ENCODE measurements around the gene FES. TPM values are rescaled to one million over a fixed set of nuclear protein-coding genes. Genes with fewer than 3 reads are reported as not detected.
"Not testable (repeated sequence)": the region's sequence is repeated elsewhere in the genome, so short reads cannot be mapped to it uniquely, and the experiment has no call there.

Gene FES
- total RNA-seq, 1 donor: 23.1 TPM

DNA sequence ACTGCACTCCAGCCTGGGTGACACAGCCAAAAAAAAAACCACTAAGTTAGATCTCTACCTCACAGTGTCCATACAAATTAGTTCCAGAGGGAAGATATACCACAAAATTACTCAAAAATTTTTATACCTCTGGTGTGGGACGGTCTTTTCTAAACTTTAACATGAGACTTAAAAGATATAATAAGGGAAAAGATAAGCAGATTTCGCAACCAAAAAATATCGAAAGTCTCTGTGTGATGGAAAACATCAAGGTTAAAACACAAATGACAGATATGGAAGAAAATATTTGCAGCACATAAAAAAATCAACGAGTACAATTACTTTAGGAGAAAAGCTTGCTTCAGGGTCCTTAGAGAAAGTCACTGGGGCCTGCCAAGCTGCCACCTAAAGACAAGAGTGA lies 37.6 kb downstream of the FES start:
- no peak for DNase-seq (ENCODE audit: low read depth)
- H3K4me3 ChIP-seq (ENCODE audit: low read depth, low read length): no peak overlapping the region
- TF ChIP-seq, protein P1, sequence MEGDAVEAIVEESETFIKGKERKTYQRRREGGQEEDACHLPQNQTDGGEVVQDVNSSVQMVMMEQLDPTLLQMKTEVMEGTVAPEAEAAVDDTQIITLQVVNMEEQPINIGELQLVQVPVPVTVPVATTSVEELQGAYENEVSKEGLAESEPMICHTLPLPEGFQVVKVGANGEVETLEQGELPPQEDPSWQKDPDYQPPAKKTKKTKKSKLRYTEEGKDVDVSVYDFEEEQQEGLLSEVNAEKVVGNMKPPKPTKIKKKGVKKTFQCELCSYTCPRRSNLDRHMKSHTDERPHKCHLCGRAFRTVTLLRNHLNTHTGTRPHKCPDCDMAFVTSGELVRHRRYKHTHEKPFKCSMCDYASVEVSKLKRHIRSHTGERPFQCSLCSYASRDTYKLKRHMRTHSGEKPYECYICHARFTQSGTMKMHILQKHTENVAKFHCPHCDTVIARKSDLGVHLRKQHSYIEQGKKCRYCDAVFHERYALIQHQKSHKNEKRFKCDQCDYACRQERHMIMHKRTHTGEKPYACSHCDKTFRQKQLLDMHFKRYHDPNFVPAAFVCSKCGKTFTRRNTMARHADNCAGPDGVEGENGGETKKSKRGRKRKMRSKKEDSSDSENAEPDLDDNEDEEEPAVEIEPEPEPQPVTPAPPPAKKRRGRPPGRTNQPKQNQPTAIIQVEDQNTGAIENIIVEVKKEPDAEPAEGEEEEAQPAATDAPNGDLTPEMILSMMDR (IDR thresholded peaks at IDR 0.05; ENCODE audit: insufficient read depth, low read length): no peak

DNA sequence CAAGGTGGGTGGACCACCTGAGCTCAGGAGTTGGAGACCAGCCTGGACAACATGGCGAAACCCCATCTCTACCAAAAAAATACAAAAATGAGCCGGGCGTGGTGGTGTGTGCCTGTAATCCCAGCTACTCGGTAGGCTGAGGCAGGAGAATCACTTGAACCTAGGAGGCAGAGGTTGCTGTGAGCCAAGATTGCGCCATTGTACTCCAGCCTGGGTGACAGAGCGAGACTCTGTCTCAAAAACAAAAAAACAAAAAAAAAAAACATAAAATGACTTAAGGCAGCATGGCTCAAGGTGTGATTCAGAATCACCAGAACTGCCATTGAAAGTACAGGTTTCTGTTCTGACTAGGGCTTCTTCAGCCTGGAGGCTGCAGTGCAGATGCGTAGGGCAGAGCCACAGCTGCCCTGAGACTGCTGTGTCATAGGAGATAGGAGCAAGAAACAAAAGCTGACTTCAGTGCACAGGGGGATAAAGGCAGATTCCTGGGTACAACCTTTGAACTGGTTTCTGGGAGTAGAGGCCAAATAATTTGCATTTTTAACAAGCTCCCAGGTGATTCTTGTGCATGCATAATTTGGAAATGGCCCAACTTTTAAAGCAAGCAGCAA lies 38.5 kb downstream of the FES start:
- H3K4me3 ChIP-seq (ENCODE audit: low read depth, low read length); DNase-seq (ENCODE audit: low read depth): not testable (repeated sequence)

DNA sequence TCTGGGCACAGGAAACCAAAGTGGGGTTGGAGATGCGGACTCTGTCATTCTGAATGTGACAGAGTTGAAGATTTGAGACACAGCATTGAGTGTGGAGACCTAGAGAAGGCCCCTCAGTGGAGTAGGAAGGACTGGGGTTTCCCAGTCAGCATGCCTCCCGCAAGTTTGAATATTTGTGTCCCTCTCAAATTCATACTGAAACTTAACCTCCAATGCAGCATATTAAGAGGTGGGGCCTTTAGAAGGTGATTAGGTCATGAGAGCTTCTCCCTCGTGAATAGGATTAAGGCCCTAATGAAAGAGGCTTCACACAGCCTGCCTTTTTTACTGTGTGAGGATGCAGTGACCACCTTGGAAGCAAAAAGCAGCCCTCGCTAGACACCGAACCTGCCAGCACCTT lies 40.1 kb downstream of the FES start:
- H3K4me3 ChIP-seq (ENCODE audit: low read depth, low read length): no peak overlapping the region
- TF ChIP-seq, protein P1 (IDR thresholded peaks at IDR 0.05; ENCODE audit: insufficient read depth, low read length): no peak
- DNase-seq (ENCODE audit: low read depth): no peak

DNA sequence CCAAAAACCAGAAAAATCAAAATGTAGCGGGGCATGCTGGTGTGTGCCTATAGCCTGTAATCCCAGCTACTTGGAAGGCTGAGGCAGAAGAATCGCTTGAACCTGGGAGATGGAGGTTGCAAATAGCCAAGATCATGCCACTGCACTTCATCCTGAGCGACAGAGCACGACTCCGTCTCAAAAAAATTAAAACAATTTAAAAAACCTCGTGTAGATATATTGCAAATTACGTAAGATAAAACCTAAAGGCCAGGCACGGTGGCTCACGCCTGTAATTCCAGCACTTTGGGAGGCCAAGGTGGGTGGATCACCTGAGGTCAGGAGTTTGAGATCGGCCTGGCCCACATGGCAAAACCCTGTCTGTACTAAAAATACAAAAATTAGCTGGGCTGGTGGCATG lies 42.5 kb downstream of the FES start:
- not testable (repeated sequence) for H3K4me3 ChIP-seq (ENCODE audit: low read depth, low read length); DNase-seq (ENCODE audit: low read depth)

DNA sequence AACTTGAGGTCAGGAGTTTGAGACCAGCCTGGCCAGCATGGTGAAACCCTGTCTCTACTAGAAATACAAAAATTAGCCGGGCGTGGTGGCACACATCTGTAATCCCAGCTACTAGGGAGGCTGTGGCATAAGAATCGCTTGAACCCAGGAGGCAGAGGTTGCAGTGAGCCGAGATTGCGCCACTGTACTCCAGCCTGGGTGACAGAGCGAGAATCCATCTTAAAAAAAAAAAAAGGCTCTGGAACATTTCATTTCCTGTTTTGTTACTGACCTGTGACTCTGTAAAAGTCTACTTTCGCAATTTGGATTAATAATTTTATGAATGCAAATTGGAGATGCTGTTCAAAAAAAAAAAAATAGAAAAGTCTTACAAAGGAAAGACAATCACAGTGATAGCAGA lies 43.8 kb downstream of the FES start:
- not testable (repeated sequence) for DNase-seq (ENCODE audit: low read depth)

DNA sequence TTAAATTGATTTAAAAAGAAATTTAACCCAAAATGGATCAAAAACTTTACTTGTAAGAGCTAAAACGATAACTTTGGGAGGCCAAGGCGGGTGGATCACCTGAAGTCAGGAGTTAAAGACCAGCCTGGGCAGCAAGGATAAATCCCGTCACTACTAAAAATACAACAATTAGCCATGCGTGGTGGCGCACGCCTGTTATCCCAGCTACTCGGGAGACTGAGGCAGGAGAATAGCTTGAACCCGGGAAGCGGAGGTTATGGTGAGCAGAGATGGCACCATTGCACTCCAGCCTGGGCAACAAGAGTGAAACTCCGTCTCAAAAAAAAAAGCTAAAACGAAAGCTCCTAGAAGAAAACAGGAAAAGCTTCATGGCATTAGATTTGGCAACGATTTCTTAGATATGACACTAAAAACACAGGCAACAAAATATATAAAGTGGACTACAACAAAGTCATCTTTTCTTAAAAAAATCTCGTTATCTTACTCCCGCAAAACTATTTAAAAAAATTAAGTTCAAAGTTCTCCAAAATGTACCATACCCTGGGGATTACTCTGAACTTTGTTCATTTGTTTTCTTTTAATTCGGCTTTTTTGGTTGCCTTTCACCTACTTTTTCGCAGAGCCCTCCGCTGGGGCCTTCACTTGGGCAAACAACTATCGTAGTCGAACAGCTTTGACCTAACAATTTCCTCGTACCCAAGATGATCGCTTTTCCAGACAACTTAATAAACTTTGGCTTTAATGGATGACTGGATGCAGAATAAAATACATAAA lies 45.1 kb downstream of the FES start:
- DNase-seq (ENCODE audit: low read depth): no peak
- H3K4me3 ChIP-seq (ENCODE audit: low read depth, low read length): peak overlapping the region; percentile 74
- TF ChIP-seq, protein P1 (IDR thresholded peaks at IDR 0.05; ENCODE audit: insufficient read depth, low read length): no peak

More for the DNA sequence above, 43.8 kb downstream of the FES start:
- not testable (repeated sequence) for H3K4me3 ChIP-seq (ENCODE audit: low read depth, low read length)

DNA sequence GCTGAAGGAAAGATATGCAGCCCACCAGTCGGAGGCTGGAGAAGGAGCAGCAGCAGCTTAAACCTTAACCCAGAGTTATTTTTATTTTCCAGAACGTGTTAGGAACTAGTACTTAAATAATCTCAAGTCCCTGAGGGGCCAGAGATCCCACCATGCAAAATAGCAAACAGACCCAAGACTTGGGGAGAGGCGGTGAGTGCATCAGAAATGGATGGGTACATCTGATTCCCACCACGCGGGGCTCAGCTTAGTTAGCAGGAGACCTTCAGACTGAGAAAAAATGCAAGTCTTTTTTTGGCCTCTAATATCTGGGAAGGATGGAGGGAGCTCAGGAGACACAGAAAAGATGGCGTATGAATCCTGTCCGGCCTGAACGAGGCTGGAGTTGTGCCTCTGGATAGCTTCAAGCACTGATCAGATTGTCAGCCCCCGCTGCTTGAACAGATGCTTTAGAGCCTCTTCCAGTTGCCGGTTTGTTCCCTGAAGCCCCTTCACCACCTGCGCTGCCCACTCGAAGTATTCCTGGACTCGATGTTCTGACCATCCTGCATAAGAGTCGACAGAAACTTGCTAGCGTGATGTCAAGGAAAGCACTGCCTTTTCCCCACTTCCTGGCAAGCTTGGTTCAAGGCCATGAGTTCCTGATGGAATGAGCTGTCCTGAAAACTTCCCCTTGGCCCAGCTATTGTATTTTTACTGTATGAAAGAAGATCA lies 46.7 kb downstream of the FES start:
- TF ChIP-seq, protein P1 (IDR thresholded peaks at IDR 0.05; ENCODE audit: insufficient read depth, low read length): no peak
- H3K4me3 ChIP-seq (ENCODE audit: low read depth, low read length): peak overlapping the region; percentile 74
- DNase-seq (ENCODE audit: low read depth): peak; percentile 35

DNA sequence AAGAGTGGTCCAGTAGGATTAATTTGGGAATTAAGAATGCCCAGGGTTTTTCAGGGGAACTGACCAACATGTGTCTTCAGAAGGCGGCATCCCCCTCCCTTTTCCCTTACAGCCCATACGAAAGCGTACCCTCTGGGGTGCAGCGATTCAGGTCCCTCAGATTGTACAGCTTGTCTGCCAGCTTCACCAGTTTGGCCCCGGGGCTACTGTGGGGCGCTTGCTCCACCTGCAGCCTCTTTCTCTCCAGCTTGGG lies 47.2 kb downstream of the FES start:
- DNase-seq (ENCODE audit: low read depth): no peak
- TF ChIP-seq, protein P1 (IDR thresholded peaks at IDR 0.05; ENCODE audit: insufficient read depth, low read length): no peak
- peak overlapping the region; percentile 92 for H3K4me3 ChIP-seq (ENCODE audit: low read depth, low read length)

Data from fibroblast of the aortic adventitia (primary cell).